Karpas-422 (cell line): ENCODE results near the gene MINAR2. TPM values are rescaled to one million over a fixed set of nuclear protein-coding genes. Genes with fewer than 3 reads are reported as not detected.

Source experiments
- DNase-seq: peaks from one replicate; pipeline ENCODE4 v3.0.0-alpha.2; 2015
- H2AFZ ChIP-seq: fragments of 200-600 bp; sonication (generic); 2 replicates; pipeline ENCODE4 v1.6.1; 2014; ENCODE audit warnings: antibody characterized with exemption, low read length, mixed read lengths
- H3K27ac ChIP-seq: fragments of 200-600 bp; sonication (generic); 2 replicates; pipeline ENCODE4 v1.5.1; 2014; ENCODE audit warnings: mild to moderate bottlenecking, low read length, moderate library complexity
- H3K27me3 ChIP-seq: fragments of 200-600 bp; sonication (generic); 2 replicates; pipeline ENCODE4 v1.6.1; 2014; ENCODE audit warnings: low read length, mixed read lengths
- H3K36me3 ChIP-seq: fragments of 200-600 bp; sonication (generic); 2 replicates; pipeline ENCODE4 v1.6.1; 2014; ENCODE audit warnings: low read length, mixed read lengths; ENCODE audit not compliant: insufficient read depth
- H3K4me1 ChIP-seq: fragments of 200-600 bp; sonication (generic); 2 replicates; pipeline ENCODE4 v1.6.1; 2014; ENCODE audit warnings: mild to moderate bottlenecking, low read length, mixed read lengths
- H3K4me2 ChIP-seq: fragments of 200-600 bp; sonication (generic); 2 replicates; pipeline ENCODE4 v1.6.1; 2014; ENCODE audit warnings: low read length, low read depth, mild to moderate bottlenecking; ENCODE audit not compliant: poor library complexity, severe bottlenecking
- H3K4me3 ChIP-seq: fragments of 200-600 bp; sonication (generic); 2 replicates; pipeline ENCODE4 v1.5.1; 2014; ENCODE audit warnings: mild to moderate bottlenecking, antibody characterized with exemption, low read length, mixed read lengths
- H3K79me2 ChIP-seq: fragments of 200-600 bp; sonication (generic); 2 replicates; pipeline ENCODE4 v1.6.1; 2014; ENCODE audit warnings: mild to moderate bottlenecking, low read length, mixed read lengths
- H3K9ac ChIP-seq: fragments of 200-600 bp; sonication (generic); 2 replicates; pipeline ENCODE4 v1.6.0; 2014; ENCODE audit warnings: low read length
- H3K9me2 ChIP-seq: fragments of 200-600 bp; sonication (generic), shearing (Covaris generic); replicated peaks from 2 replicates; pipeline ENCODE4 v1.6.0; 2014; ENCODE audit warnings: mild to moderate bottlenecking, low read length, moderate library complexity; ENCODE audit not compliant: insufficient read depth
- H3K9me3 ChIP-seq: fragments of 300-700, 200-600 bp; sonication (generic); 2 replicates; pipeline ENCODE4 v1.6.1; 2014; ENCODE audit warnings: low read length, mixed read lengths
- H4K20me1 ChIP-seq: fragments of 200-600 bp; sonication (generic); 2 replicates; pipeline ENCODE4 v1.6.1; 2014; ENCODE audit warnings: mild to moderate bottlenecking, antibody characterized with exemption, low read length, low read depth; ENCODE audit not compliant: insufficient read depth
- total RNA-seq: library from RNA; depleted of rRNA; stranded (reverse); fragments of >200 nt; shearing (Covaris generic); gene quantifications from 2 replicates; pipeline ENCODE4 v1.2.3, GENCODE V29; 2014; ENCODE audit warnings: low replicate concordance; rRNA removed

The MINAR2 gene, protein sequence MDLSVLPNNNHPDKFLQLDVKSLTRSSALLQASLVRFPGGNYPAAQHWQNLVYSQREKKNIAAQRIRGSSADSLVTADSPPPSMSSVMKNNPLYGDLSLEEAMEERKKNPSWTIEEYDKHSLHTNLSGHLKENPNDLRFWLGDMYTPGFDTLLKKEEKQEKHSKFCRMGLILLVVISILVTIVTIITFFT
- not detected in 2 replicates for total RNA-seq

- no peak for DNase-seq
- no peaks in the 10 kb centered on the region for H3K4me1 ChIP-seq
- no peak within 1 kb of the TSS for H3K27ac ChIP-seq
- no peak within 1 kb of the TSS for H3K4me3 ChIP-seq
- H3K9me2 ChIP-seq = no peaks in the 10 kb centered on the region
- no peaks in the 10 kb centered on the region for H3K79me2 ChIP-seq
- H4K20me1 ChIP-seq = no peaks in the 10 kb centered on the region
- H2AFZ ChIP-seq = no peak within 1 kb of the TSS
- H3K9me3 ChIP-seq = no peaks in the 10 kb centered on the region
- no peaks in the 10 kb centered on the region for H3K27me3 ChIP-seq
- H3K4me2 ChIP-seq = no peak within 1 kb of the TSS
- no peak within 1 kb of the TSS for H3K9ac ChIP-seq
- no peaks in the 10 kb centered on the region for H3K36me3 ChIP-seq
These were observed at the start of gene MINAR2 for GRCh38 chr5:129747572-129748407. Gene MINAR2, plus strand, starts transcription at chr5:129748094. Its CDS starts 97 bp downstream, at chr5:129748191.

DNA sequence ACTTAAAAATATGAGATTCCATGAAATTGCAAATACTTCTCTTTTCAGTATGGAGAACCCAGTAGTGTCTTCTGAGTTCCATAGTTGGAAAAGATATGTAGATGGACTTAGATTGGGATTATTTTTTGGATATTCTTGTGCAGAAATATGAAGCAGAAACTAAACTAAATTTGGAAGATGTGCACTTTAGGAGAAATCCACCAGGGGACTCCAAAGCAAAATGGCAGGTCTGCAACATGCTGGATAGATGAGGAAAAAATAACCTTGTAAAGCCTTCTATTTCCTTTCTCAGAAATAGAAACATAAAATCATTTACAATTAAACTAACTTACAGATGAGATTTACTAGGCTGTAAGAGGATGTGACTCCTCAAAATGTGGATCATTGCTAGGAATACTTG lies 49.2 kb upstream of the MINAR2 start:
- Histone ChIP-seq H3K36me3 (no peaks in the 10 kb centered on the region), H3K79me2 (no peaks in the 10 kb centered on the region), H3K4me1 (no peaks in the 10 kb centered on the region), H3K9me3 (no peaks in the 10 kb centered on the region), H3K27ac (no peak overlapping the region), H2AFZ (no peak overlapping the region), H3K9me2 (no peaks in the 10 kb centered on the region), H3K4me2 (no peak overlapping the region), H3K27me3 (no peaks in the 10 kb centered on the region), H4K20me1 (no peaks in the 10 kb centered on the region), H3K9ac (no peak overlapping the region), H3K4me3 (no peak overlapping the region)
- no peak for DNase-seq

DNA sequence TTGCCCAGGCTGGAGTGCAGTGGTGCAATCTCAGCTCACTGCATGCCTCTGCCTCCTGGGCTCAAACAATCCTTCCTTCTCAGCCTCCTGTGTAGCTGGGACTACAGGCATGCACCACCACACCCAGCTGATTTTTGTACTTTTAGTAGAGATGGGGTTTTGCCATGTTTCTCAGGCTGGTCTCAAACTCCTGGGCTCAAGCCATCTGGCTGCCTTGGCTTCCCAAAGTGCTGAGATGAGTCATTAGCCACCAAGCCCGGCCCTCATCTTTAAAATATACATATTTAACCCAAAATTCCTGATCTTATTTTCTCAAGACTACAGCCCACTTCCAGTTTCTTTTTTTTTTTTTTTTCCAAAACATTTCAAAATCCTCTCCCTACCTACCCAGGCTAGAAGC lies 31.7 kb upstream of the MINAR2 start:
- Histone ChIP-seq H3K4me2 (no peak overlapping the region), H3K9me2 (no peaks in the 10 kb centered on the region), H3K9me3 (no peaks in the 10 kb centered on the region), H3K9ac (no peak overlapping the region), H4K20me1 (no peaks in the 10 kb centered on the region), H3K4me3 (no peak overlapping the region), H3K27ac (no peak overlapping the region), H3K36me3 (no peaks in the 10 kb centered on the region), H3K79me2 (no peaks in the 10 kb centered on the region), H3K27me3 (no peaks in the 10 kb centered on the region), H2AFZ (no peak overlapping the region), H3K4me1 (no peaks in the 10 kb centered on the region)
- no peak for DNase-seq

GRCh38 chr5:129716651-129717050 lies 31.2 kb upstream of the MINAR2 start:
- Histone ChIP-seq H3K9ac (no peak overlapping the region), H3K36me3 (no peaks in the 10 kb centered on the region), H3K4me1 (no peaks in the 10 kb centered on the region), H2AFZ (no peak overlapping the region), H3K27me3 (no peaks in the 10 kb centered on the region), H4K20me1 (no peaks in the 10 kb centered on the region), H3K4me3 (no peak overlapping the region), H3K79me2 (no peaks in the 10 kb centered on the region), H3K27ac (no peak overlapping the region), H3K4me2 (no peak overlapping the region), H3K9me2 (no peaks in the 10 kb centered on the region), H3K9me3 (no peaks in the 10 kb centered on the region)
- DNase-seq = no peak

DNA sequence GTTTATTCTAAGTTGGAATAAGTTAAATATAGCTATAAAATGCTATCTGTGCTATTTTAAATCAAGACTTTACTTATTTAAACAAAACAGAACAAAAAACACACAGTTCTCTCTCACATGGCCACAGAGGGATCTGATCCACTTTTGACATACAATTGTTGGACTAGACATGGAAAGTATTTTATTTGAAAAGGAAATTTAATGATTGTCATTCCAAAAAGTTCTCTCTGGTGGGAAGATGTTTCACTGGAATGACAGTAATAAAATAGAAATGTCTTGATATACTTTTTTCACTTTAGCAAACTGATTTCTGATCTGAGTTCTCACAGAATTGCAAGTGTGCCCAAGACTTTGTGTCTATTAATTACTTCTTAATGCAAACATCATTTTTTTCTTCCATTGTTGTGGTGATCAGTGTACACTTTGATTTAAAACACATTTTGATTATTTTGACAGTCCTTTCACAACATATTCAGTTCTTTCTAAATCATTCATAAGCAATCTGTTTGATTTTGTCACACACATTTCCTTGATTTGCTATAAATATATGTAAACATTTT lies 30.1 kb upstream of the MINAR2 start:
- Histone ChIP-seq H3K9ac (no peak overlapping the region), H3K4me2 (no peak overlapping the region), H3K27me3 (no peaks in the 10 kb centered on the region), H4K20me1 (no peaks in the 10 kb centered on the region), H3K9me3 (no peaks in the 10 kb centered on the region), H3K27ac (no peak overlapping the region), H3K9me2 (no peaks in the 10 kb centered on the region), H3K36me3 (no peaks in the 10 kb centered on the region), H3K4me3 (no peak overlapping the region), H3K4me1 (no peaks in the 10 kb centered on the region), H3K79me2 (no peaks in the 10 kb centered on the region), H2AFZ (no peak overlapping the region)
- DNase-seq = no peak

DNA sequence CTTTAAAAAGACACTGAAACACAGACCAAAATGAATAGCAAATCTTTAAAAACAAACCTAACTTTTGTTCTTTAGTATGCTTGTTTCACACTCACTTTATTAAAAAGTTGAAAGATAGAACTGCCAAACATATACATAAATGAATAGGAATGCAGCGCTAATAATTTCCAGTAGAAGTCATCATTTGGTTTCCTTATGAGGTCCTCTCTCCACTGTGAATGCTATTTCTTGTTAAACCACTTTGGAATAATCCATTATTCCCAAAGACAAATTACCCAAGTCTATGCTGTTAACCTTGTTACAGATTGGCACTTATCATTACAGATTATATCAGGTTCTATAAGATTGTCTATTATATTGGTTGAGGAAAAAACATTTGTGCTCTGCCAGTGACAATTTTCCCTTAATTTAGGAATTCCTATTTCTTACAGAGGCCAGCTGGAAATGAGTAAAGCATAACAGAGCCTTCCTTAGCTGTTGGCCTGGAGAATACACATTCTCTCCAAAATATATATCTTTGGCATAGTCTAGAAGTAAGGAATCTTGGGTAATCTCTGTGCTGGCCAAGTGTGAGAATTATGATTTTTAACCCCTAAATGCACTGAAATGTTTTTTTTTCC lies 29.3 kb upstream of the MINAR2 start:
- Histone ChIP-seq H3K4me2 (no peak overlapping the region), H3K36me3 (no peaks in the 10 kb centered on the region), H3K79me2 (no peaks in the 10 kb centered on the region), H3K27ac (no peak overlapping the region), H3K4me3 (no peak overlapping the region), H3K9me3 (no peaks in the 10 kb centered on the region), H2AFZ (no peak overlapping the region), H3K4me1 (no peaks in the 10 kb centered on the region), H4K20me1 (no peaks in the 10 kb centered on the region), H3K9ac (no peak overlapping the region), H3K27me3 (no peaks in the 10 kb centered on the region), H3K9me2 (no peaks in the 10 kb centered on the region)
- DNase-seq = no peak

DNA sequence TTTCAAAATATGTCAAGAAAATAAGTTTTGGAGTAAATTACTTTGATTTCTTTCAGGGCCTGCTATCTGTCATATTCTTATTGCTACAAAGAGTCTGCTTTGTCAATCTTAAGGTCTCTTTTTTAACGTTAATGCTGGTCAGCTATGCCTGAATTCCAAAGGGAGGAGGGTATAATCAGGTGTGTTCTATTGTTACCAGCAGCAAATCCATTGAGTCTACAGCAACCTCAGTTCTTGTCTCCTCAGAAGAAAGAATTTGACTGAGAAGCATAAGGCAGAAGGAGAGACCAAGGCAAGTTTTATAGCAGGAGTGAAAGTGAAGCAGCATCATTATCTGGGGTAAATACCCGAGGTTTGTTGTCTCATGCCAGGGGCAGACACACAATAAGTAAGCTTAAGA lies 23.7 kb upstream of the MINAR2 start:
- H3K27me3 ChIP-seq = no peaks in the 10 kb centered on the region
- H3K9me3 ChIP-seq = no peaks in the 10 kb centered on the region
- no peak for DNase-seq
- H3K9ac ChIP-seq = no peak overlapping the region
- no peaks in the 10 kb centered on the region for H3K36me3 ChIP-seq
- H2AFZ ChIP-seq = no peak overlapping the region
- no peak overlapping the region for H3K4me3 ChIP-seq
- H3K27ac ChIP-seq = no peak overlapping the region
- no peaks in the 10 kb centered on the region for H3K4me1 ChIP-seq
- no peak overlapping the region for H3K4me2 ChIP-seq
- no peaks in the 10 kb centered on the region for H3K79me2 ChIP-seq
- no peaks in the 10 kb centered on the region for H4K20me1 ChIP-seq
- H3K9me2 ChIP-seq = no peaks in the 10 kb centered on the region

DNA sequence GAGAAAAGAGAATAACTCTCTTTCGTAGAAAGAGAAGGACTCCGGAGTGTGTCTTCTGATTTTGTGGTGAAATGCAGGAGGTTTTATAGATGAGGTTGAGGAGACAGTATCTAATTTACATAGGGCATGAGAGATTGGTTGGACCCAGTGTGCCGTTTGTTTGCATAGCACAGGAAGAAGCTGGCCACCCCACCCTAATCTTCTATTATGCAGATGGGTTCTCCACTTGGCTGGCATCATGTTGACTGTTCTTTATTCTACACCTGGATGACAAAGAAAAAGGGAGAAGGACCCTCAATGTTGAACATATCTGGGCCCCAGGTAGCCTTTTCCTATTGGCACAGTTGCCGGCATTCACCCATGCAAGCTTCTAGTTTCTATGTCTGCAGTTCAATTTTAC lies 23.2 kb upstream of the MINAR2 start:
- Histone ChIP-seq H2AFZ (no peak overlapping the region), H3K4me1 (no peaks in the 10 kb centered on the region), H3K4me2 (no peak overlapping the region), H3K36me3 (no peaks in the 10 kb centered on the region), H3K4me3 (no peak overlapping the region), H3K27me3 (no peaks in the 10 kb centered on the region), H3K27ac (no peak overlapping the region), H4K20me1 (no peaks in the 10 kb centered on the region), H3K9me3 (no peaks in the 10 kb centered on the region), H3K79me2 (no peaks in the 10 kb centered on the region), H3K9me2 (no peaks in the 10 kb centered on the region), H3K9ac (no peak overlapping the region)
- no peak for DNase-seq
